GM18511 (cell line): ENCODE data around the gene LY9.
A peak's percentile ranks its signal among the peaks of the same experiment; 100 is the strongest.

Source experiments
- ATAC-seq: cut with Tn5 transposase; IDR thresholded peaks from one replicate; pipeline ENCODE4 v1.9.1; 2021; ENCODE audit warnings: mild to moderate bottlenecking, moderate library complexity; ENCODE audit not compliant: unreplicated experiment

The LY9 gene, protein sequence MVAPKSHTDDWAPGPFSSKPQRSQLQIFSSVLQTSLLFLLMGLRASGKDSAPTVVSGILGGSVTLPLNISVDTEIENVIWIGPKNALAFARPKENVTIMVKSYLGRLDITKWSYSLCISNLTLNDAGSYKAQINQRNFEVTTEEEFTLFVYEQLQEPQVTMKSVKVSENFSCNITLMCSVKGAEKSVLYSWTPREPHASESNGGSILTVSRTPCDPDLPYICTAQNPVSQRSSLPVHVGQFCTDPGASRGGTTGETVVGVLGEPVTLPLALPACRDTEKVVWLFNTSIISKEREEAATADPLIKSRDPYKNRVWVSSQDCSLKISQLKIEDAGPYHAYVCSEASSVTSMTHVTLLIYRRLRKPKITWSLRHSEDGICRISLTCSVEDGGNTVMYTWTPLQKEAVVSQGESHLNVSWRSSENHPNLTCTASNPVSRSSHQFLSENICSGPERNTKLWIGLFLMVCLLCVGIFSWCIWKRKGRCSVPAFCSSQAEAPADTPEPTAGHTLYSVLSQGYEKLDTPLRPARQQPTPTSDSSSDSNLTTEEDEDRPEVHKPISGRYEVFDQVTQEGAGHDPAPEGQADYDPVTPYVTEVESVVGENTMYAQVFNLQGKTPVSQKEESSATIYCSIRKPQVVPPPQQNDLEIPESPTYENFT

DNA sequence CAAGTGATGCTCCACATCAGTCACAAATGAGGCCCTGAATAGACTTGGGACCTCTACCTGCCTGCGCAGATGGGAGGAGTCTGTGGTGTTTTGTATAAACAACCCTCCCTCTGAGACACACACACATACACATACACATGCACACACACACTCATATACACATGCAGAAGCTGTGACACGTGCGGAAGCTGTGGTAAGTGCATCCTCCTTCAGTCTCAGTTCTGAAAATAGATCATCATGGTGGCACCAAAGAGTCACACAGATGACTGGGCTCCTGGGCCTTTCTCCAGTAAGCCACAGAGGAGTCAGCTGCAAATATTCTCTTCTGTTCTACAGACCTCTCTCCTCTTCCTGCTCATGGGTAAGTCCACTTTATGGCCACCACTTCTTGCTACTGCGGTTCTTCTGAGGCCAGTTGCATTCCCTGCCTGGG is at the start of gene LY9:
Gene LY9, plus strand, starts transcription at position 224 of the 433 bp plus-strand sequence. Its CDS starts 14 bp downstream, at position 238.
- ATAC-seq: peak; percentile 79

DNA sequence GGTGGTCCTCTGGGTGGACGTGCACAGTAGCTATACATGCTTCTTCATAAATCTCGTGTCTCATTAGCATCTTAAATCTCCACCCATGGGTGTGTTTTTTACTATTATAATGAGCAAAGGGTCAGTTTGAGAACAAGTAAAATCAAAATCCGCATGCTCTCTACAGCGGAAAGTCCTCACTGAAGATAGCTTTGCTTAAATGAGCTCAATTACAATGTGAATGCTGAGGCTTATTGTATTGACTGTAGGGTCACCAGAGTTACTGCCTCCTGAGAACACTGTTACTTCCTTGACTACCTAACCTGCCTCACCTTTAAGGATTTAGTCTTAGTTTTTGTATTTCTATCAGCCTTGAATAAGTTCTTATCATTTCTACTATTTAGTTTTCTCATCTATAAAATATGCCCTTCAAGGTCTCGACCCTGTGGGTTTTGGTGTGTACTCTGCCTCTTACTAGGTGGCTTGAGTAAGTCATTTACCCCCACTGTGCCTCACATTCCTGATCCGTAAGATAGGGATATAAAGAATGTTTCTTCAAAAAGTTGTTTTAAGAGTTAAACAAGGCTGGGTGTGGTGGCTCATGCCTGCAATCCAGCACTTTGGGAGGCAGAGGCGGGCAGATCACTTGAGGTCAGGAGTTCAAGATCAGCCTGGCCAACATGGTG is 49.0 kb upstream of the LY9 start:
- ATAC-seq: no peak

DNA sequence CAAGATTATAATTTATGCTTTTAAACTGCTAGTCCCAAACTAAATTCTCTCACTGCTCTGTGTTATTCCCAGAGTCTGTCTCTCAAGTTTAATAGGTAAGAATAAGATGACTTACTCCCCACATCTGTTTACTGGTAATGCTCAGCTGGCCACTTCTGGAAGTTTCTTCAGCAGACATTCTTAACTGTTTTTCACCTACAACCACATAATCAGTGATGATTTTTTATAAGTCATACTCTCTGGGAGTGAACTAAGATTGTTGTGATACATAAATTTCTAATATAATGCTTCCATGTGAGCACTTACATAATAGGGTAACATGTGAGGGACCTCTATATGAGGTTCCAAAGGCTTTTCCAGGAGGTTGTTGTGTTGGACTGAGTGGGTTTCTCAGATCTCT is 48.3 kb upstream of the LY9 start:
- no peak for ATAC-seq

DNA sequence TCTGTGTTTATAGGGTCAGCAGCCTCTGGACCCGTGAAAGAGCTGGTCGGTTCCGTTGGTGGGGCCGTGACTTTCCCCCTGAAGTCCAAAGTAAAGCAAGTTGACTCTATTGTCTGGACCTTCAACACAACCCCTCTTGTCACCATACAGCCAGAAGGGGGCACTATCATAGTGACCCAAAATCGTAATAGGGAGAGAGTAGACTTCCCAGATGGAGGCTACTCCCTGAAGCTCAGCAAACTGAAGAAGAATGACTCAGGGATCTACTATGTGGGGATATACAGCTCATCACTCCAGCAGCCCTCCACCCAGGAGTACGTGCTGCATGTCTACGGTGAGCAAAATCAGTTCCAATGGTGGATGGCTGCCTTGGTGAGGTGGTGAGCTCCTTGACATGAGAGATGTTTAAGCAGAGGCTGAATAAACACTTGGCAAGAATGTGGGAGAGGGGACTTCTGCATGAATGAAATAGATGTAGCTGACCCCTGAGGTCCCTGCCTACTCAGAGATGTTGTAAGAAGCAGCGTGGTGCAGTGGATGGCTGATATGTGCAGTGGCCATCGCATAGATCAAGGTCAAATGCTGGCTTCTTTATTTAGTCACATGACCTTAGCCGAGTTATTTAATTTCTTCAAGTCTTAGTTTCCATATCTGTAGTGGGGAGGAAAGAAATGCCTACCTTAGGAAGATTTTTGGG is 47.6 kb upstream of the LY9 start:
- ATAC-seq: no peak

DNA sequence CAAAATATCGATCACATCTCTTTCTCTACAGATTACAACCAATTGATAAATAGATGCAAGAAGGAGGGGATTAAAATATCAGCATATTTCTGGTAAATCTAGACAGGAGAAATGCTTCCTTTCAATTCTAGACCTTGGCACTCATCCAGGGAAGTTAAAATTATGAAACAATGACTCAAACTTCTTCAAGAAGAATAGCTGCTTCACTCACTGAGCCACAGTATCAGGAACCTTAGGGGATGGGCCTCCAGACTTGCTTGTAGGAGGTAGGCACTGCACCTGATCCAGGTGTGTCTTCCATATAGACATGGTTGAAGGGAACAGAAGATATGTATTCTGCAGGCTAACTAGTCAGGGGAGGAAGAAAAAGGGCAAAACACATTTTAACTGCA is 47.1 kb upstream of the LY9 start:
- no peak for ATAC-seq

DNA sequence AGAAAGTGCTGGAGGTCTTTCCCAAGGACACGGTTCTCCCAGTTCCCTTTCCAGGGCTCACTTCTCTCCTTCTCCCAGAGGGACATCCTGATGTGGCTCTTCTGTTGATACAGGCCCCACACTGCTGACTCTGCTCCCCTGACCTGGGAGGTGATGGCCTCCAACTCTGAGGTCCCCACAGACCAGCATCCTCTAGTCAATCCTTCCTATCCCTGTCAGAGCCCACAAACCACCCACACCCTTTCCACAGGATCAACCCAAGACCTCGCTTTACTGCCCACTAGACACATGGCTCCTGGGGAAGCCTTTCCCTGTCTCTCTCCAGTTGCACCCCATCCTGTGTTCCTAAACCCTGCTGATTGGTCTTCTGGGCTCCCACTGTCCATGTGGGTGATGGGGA is 45.4 kb upstream of the LY9 start:
- no peak for ATAC-seq

DNA sequence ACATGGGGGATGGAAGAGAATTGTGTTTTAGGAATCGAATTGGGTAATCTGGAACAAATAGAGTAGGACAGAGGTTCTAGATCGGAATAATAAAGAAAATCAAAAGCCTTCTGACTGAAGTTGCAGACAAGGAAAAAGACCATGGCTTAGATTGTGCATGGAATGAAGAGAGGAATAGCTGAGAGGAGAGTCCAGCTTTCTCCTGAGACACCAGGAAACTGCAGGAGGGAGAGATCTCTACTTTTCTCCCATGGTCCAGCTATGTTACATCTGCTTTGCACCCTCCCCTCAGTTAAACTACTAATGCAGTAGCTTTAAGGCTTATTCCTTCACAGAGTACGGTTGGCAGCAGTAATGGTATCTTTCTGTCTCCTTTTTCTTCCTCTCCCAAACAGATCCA is 43.6 kb upstream of the LY9 start:
- no peak for ATAC-seq

DNA sequence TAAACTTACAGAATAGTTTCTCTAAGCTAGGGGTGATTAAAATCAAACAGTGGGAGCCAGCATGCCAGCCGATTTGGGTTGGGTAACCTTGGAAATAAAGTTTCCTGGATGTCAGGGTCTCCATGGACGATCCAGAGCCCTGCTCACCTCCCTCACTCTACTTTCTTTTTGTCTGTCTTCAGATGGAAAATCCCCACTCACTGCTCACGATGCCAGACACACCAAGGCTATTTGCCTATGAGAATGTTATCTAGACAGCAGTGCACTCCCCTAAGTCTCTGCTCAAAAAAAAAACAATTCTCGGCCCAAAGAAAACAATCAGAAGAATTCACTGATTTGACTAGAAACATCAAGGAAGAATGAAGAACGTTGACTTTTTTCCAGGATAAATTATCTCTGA is 43.0 kb upstream of the LY9 start:
- no peak for ATAC-seq

DNA sequence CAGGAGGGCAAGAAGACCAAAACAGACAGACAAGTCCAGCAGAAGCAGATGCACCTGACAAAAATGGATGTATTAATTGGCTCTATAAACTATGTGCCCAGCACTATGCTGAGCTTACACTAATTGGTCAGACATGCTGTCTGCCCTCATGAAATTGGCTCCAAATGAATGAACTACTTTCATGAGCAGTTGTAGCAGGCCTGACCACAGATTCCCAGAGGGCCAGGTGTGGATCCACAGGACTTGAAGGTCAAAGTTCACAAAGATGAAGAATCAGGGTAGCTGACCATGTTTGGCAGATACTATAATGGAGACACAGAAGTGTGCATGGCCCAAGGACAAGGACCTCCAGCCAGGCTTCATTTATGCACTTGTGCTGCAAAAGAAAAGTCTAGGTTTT is 42.4 kb upstream of the LY9 start:
- ATAC-seq: no peak

DNA sequence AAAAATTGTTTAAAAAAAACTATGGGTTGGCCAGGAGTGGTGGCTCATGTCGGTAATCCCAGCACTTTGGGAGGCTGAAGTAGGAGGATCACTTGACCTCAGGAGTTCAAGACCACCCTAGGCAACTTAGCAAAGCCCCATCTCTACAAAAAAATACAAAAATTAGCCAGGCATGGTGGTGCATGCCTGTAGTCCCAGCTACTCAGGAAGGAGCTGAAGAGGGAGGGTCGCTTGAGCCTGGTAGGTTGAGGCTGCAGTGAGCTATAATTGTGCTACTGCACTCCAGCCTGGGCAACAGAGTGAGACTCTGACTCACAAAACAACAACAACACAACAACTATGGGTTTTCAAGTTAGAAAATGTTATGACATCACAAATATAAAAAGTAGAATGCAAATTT is 40.5 kb upstream of the LY9 start:
- ATAC-seq: no peak

DNA sequence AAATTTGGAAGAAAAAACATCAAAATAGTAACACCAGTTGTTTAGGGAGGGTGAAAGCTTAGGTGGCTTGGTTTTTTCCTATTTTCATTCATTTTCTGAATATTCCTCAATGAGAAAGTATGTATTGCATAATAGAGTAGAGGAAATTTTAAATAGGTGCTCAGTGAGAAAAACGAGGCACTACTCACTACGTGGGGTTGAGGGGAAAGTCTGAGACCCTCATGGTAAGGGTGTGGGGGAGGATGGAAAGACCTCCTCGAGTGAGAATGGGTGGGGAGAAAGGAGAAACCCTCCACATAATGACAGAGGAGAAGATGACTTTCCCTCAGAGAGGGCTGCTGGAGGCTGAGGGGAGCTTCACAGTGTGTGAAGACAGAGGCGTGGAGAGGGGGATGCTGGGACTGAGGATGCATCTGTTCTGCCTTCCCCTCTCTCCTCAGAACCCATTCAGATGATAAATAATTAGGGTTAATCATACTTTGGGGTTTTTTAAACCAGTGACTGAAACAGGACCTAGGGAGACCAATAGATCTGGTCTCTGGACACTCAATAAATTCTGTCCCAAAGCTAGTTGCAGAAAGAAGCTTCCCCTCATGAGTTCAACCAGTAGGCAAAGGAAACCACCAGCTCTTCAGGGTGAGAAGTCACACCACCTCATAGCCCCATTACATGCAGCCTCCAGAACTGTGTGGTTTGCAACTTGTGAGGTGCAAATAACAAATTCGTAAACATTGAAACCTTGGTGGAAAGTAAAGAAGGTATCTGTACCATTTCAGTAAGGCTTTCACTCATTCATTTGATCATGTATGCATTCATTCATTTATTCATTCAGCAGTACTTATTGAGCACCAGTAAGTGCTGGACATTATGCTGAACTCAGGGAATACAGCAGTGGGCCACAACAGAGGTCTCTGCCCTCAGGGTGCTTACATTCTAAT is 39.8 kb upstream of the LY9 start:
- peak; percentile 69 for ATAC-seq

DNA sequence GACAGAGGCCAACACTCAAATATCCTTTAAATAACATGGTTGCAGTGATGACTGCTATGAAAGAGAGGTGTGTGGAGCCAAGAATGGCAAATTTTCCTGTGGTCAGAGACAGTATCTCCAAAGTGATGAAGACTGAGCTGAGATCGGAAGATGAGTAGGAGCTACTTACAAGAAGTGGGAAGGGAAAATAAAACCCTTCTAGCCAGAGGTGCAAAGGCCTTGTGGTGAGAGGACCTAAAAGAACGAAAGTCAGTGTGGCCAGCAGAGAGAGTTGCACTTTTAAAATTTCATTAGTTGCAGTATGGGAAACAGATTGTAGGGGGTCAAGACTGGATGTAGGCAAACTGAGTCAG is 39.1 kb upstream of the LY9 start:
- ATAC-seq: peak; percentile 35

DNA sequence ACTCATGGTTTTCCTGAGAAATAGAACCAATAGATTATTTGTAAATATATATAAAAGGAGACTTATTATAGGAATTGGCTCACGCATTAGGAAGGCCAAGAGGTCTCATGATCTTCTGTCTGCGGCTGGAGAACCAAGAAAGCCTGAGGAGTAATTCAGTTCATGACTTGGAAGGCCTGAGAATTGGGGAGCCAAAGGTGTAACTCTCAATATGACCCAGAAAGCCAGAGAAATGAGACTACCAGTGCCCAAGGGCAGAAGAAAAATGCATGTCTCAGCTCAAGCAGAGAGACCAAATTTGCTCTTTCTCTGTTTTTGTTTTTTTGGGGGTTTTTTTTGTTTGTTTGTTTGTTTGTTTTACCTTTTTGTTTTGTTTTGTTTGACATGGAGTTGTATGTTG is 37.5 kb upstream of the LY9 start:
- ATAC-seq: no peak

DNA sequence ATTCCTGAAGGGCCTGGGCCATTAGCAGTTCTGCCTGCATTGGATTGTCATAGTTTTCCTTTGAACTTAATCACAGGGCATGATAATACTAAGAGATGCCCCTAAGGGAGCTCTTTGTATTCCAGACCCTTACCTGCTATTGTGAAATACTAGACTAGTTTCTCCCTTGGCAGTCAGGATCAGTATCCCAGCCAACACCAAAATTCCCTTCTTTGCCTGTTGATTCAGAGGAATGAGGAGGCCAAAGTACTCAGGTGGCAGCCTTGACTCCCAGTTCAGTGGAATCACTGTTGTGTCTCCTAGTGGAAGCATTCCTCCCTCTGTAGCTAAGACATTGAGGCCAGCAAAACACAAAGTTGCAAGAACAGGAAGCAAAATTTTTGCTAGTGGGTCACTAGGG is 36.2 kb upstream of the LY9 start:
- no peak for ATAC-seq

DNA sequence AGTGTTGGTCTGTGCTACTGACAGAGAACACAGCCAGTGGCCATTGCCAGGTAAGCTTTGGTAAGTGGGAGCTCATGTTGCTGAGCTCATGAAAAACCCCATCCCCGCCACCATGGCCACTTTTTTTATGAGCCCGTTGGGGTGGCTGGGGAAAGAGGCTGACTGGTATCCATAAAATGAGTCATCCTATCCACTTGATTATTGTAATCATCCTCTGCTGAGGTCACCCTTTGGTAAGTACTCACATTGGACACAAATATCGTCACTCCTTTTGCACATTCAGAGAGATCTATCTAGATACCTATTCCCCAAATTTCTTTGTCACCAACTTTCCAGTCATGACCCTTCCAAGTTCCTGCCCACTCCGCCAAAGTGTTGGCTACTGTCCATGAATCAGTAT is 34.9 kb upstream of the LY9 start:
- ATAC-seq: no peak

DNA sequence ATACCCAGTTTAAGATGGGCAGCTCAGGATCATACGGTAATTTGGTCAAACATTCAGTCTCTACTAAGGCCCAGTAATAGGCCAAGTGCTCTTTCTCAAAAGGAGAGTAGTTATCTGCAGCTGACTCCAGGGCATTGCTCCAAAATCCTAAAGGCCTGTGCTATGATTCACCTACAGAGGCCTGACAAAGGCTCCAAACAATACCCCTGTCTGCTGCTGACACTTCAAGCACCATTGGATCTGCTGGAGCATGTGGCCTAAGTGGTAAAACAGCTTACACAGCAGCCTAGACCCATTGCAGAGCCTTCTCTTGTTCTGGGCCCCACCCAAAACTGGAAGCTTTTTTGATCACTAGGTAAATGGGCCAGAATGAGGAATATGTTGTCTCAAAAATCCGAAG is 34.1 kb upstream of the LY9 start:
- no peak for ATAC-seq

DNA sequence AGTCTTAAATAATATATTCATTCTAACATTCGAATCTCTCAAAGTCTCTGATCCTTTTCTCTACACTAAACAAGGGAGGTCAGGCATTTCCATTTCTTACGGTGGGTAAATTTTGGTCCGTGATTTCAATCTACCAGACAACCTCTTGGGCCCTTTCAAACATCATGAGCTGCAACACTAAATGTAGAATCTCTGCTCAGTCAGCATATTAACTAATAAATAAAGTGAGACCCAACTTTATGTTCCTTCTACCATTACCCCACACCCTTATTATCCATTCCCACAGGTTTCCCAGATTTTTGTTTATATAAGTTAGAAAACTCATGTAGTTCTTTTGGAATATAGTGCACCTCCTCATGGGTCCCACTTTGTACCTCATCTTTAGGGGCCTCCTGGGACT is 32.0 kb upstream of the LY9 start:
- ATAC-seq: no peak

DNA sequence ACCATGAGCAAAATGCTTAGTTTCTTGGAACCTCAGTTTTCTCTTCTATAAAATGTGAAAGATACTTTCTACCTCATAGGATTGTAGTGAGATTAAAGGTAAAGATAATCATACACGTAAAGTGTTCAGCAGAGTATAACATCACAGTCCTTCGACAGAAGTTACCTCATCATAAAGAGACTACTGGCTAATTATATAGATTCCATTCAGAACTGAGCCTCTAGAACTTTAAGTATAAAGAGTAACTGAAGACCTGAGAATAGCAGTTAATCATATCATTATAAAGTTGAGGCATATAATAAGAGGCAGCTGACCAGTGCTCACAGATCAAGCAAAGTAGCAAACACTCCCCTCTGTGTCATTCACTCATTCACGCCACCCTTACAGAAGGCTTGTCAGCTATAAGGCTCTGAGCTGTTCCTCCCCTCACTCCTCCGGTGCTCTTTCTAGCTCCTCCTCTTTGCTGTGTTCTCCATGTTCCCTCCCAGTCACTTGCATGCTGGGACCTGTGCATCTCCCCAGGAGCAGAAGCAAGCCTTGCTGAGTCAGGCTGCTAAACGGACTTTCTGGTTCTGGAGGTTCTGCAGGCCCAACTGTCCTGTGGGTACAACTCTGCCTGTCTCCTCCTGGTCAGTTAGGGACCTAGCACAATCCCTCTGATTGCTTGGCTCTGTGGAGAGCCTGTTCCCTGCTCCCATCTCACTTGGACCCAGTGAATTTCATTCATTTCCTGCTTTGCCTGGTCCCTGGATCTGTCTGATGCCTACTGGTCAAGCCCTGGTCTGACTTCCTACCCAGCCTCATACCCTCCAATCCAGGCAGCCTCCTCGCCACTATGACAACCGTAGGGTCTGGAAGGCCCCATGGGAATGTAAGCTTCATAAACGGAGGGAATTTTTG is 28.3 kb upstream of the LY9 start:
- peak; percentile 80 for ATAC-seq

DNA sequence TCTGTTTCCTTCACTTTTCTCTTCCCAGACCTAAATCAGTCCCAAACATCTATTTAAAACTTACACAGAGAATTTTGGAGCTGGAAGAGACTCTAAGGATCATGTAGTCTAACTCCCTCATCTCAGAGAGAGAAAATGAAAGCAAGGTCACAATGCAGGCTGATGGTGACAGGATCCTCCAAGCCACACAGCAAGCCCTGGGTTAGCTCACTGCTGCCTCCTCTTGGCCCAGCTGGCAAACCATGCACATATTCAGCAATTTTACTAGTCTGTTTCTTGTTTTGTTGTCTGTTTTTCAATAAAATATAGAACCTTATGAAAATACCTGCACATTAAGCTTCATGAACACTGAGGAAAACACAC is 27.7 kb upstream of the LY9 start:
- peak; percentile 75 for ATAC-seq

DNA sequence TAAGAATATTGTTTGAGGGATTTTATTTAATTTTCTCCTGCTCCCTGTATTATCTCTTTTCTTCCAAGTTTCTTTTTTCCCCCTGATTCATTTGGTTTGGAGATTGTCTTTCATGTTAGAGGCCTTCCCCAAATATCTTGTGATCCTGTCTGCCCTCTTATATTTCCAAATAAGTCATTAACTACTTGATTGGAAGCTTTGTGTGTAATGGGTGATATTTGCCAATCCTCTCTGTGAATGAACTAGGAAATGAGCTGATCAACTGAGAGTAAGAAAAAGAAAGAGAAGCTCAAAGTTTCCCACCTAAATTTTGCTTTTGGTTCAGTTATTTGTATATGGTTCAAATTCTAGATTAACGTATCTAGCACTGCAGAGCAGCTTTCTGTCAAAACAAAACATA is 23.6 kb upstream of the LY9 start:
- ATAC-seq: no peak
